SH-SY5Y (cell line): ENCODE results near the gene PID1.

ENCODE experiments used
- GATA2 ChIP-seq: IDR thresholded peaks from 2 replicates; pipeline ENCODE4 v1.6.1; 2011; ENCODE audit warnings: mild to moderate bottlenecking, low read depth, low read length
- GATA3 ChIP-seq: IDR thresholded peaks from 2 replicates; pipeline ENCODE4 v1.6.1; 2011; ENCODE audit warnings: low read depth, mild to moderate bottlenecking, low read length, moderate library complexity

PID1 gene

GRCh38 chr2:229239021-229239420 is 32.1 kb downstream of the PID1 start:
- TF ChIP-seq GATA3, result no peak

- no peak for TF ChIP-seq GATA3
- no peak for TF ChIP-seq GATA2
Observed at GRCh38 chr2:229237270-229237669, 33.8 kb downstream of the PID1 start.

GRCh38 chr2:229235131-229235914 is 35.8 kb downstream of the PID1 start:
- TF ChIP-seq GATA2 (no peak), GATA3 (no peak)

- TF ChIP-seq GATA3 (no peak), GATA2 (no peak)
Observed at GRCh38 chr2:229231885-229232284, 39.2 kb downstream of the PID1 start.

- TF ChIP-seq GATA2, result no peak
- no peak for TF ChIP-seq GATA3
Observed at GRCh38 chr2:229231328-229231868, 39.7 kb downstream of the PID1 start.

- TF ChIP-seq GATA3 (no peak), GATA2 (no peak)
Observed at GRCh38 chr2:229230911-229231310, 40.2 kb downstream of the PID1 start.

- TF ChIP-seq GATA3 (no peak), GATA2 (no peak)
Observed at GRCh38 chr2:229230256-229230655, 40.8 kb downstream of the PID1 start.

GRCh38 chr2:229226382-229226781 is 44.7 kb downstream of the PID1 start:
- TF ChIP-seq GATA3 (no peak), GATA2 (no peak)

- no peak for TF ChIP-seq GATA3
- TF ChIP-seq GATA2, result no peak
Observed at GRCh38 chr2:229223107-229223506, 48.0 kb downstream of the PID1 start.

GRCh38 chr2:229221641-229222040 is 49.4 kb downstream of the PID1 start:
- TF ChIP-seq GATA2 (no peak), GATA3 (no peak)

GRCh38 chr2:229220254-229220653 is 50.8 kb downstream of the PID1 start:
- TF ChIP-seq GATA2 (no peak), GATA3 (no peak)

- no peak for TF ChIP-seq GATA2
- TF ChIP-seq GATA3, result no peak
Observed at GRCh38 chr2:229218329-229218921, 52.7 kb downstream of the PID1 start.

- TF ChIP-seq GATA2 (no peak), GATA3 (no peak)
Observed at GRCh38 chr2:229212241-229212640, 58.8 kb downstream of the PID1 start.

- no peak for TF ChIP-seq GATA3
- TF ChIP-seq GATA2, result no peak
Observed at GRCh38 chr2:229210641-229211040, 60.4 kb downstream of the PID1 start.

GRCh38 chr2:229206548-229206947 is 64.5 kb downstream of the PID1 start:
- no peak for TF ChIP-seq GATA3
- no peak for TF ChIP-seq GATA2

GRCh38 chr2:229205704-229206103 is 65.4 kb downstream of the PID1 start:
- TF ChIP-seq GATA2 (no peak), GATA3 (no peak)
